Keratinocyte (primary cell): Measurements from ENCODE around the gene SH3BGRL. TPM values are rescaled to one million over a fixed set of nuclear protein-coding genes. Genes with fewer than 3 reads are reported as not detected.

ENCODE experiments used
- DNase-seq: peaks from one replicate; pipeline ENCODE4 v3.0.0-alpha.2; 2011; ENCODE audit warnings: low read depth, missing footprints, low spot score
- FAIRE-seq: peaks from 2 replicates; lab custom pipeline; 2011; peaks lifted over from hg19 to GRCh38; lab: Jason Lieb, UNC
- H2AFZ ChIP-seq: 2 replicates; pipeline ENCODE4 v1.6.0; 2012; ENCODE audit warnings: low read length, control low read depth, inconsistent platforms; ENCODE audit not compliant: control insufficient read depth
- H3K27ac ChIP-seq: 2 replicates; pipeline ENCODE4 v1.5.1; 2011; ENCODE audit warnings: low read length; ENCODE audit not compliant: control insufficient read depth, insufficient read depth
- H3K27me3 ChIP-seq: 3 replicates; pipeline ENCODE4 v1.6.0; 2011; ENCODE audit warnings: low read length; ENCODE audit not compliant: control insufficient read depth, insufficient read depth; ENCODE audit errors: extremely low read depth
- H3K36me3 ChIP-seq, 2 experiments: 2 replicates in 1 of 2; 3 replicates in 1 of 2; pipeline ENCODE4 v1.5.1; 2011; ENCODE audit warnings: low read length in 2 of 2, mild to moderate bottlenecking in 1 of 2; ENCODE audit not compliant: control insufficient read depth in 2 of 2, insufficient read depth in 2 of 2; ENCODE audit errors: extremely low read depth in 1 of 2
- H3K4me1 ChIP-seq: 3 replicates; pipeline ENCODE4 v1.5.1; 2011; ENCODE audit warnings: low read length; ENCODE audit not compliant: control insufficient read depth, insufficient read depth; ENCODE audit errors: extremely low read depth
- H3K4me2 ChIP-seq: 3 replicates; pipeline ENCODE4 v1.6.0; 2011; ENCODE audit warnings: low read depth, low read length; ENCODE audit not compliant: control insufficient read depth, insufficient read depth; ENCODE audit errors: extremely low read depth
- H3K4me3 ChIP-seq, 3 experiments: fragments of 200-600 bp in 1 of 3; sonication (generic) in 1 of 3; 2 replicates in 2 of 3; 3 replicates in 1 of 3; pipeline ENCODE4 v1.5.1; 2011 to 2016; ENCODE audit warnings: low read length in 3 of 3, mild to moderate bottlenecking in 3 of 3, control low read depth in 2 of 3, inconsistent platforms in 1 of 3, low read depth in 1 of 3, mixed read lengths in 1 of 3, mixed run types in 1 of 3, moderate library complexity in 1 of 3; ENCODE audit not compliant: control insufficient read depth in 2 of 3, insufficient read depth in 2 of 3; ENCODE audit errors: extremely low read depth in 1 of 3
- H3K79me2 ChIP-seq: 2 replicates; pipeline ENCODE4 v1.6.0; 2012; ENCODE audit warnings: low read length; ENCODE audit not compliant: control insufficient read depth, insufficient read depth
- H3K9ac ChIP-seq: 3 replicates; pipeline ENCODE4 v1.6.0; 2011; ENCODE audit warnings: low read length; ENCODE audit not compliant: control insufficient read depth, insufficient read depth; ENCODE audit errors: extremely low read depth
- H3K9me1 ChIP-seq: 3 replicates; pipeline ENCODE4 v1.6.0; 2011; ENCODE audit warnings: low read length; ENCODE audit not compliant: control insufficient read depth, insufficient read depth; ENCODE audit errors: extremely low read depth
- H3K9me3 ChIP-seq: 2 replicates; pipeline ENCODE4 v1.5.1; 2012; ENCODE audit warnings: low read depth, low read length; ENCODE audit not compliant: control insufficient read depth
- H4K20me1 ChIP-seq: 3 replicates; pipeline ENCODE4 v1.6.0; 2011; ENCODE audit warnings: low read length; ENCODE audit not compliant: control insufficient read depth, insufficient read depth; ENCODE audit errors: extremely low read depth
- EZH2 ChIP-seq: IDR thresholded peaks from one replicate; pipeline ENCODE4 v1.6.1; 2012; ENCODE audit warnings: inconsistent platforms, mild to moderate bottlenecking, low read length, moderate library complexity
- dilution Hi-C: fragments of 300-500 bp; cut with MboI; formaldehyde crosslinking; loops from one replicate; pipeline ENCODE4 v1.7.0; 2020; ENCODE audit warnings: low sequenced_read_pairs; ENCODE audit not compliant: extremely low pct_ligation_motif_present
- polyA plus RNA-seq, 5 experiments: library from polyadenylated mRNA; depleted of rRNA in 3 of 5; stranded (reverse) in 3 of 5; stranded (forward) in 1 of 5; unstranded in 1 of 5; fragments of >200 nt; gene quantifications; 1 replicate in 1 of 5; 2 replicates in 3 of 5; 3 replicates in 1 of 5; pipeline versions ENCODE4 v1.2.1 to v1.2.3, GENCODE V29; 2011 to 2012; ENCODE audit warnings: missing spikeins in 2 of 5, low read depth in 1 of 5, low replicate concordance in 1 of 5
- TF ChIP-seq, protein P1 (sequence below), 3 experiments: IDR thresholded peaks in 1 of 3; conservative IDR thresholded peaks in 1 of 3; optimal IDR thresholded peaks in 1 of 3; 2 replicates in 2 of 3; 3 replicates in 1 of 3; pipeline versions ENCODE3 to v1.5.1; 2011; ENCODE audit warnings: low read length in 3 of 3, mild to moderate bottlenecking in 3 of 3, moderate library complexity in 2 of 3, control low read depth in 1 of 3, inconsistent platforms in 1 of 3; ENCODE audit not compliant: insufficient read depth in 2 of 3; ENCODE audit errors: extremely low read depth in 1 of 3

Gene SH3BGRL
- polyA plus RNA-seq, 1 donor (not counting 4 experiments of a cell fraction or from before 2014, with no cell fraction given), result 82.4 TPM

DNA sequence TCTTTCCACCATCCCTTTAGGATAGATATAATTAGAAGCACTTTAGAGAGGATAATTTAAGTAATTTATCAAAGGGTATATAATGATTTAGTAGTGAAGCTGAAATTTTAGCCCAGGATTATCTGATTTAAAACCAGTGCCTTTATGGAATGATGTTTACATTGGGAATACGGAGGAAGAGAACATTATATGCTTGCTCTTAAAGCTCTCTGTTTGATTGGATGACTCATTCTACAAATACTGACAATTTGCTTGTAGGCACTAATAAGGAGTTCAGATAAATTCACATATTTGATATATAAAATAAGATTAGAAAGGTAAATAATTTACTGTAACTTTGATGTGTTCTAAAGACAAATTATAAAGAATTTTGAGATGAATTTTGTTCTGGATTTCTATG, 84.7 kb downstream of the SH3BGRL start:
- Histone ChIP-seq H3K4me1 (no peaks in the 10 kb centered on the region), H3K9me1 (no peaks in the 10 kb centered on the region), H3K27ac (no peak overlapping the region), H3K27me3 (no peaks in the 10 kb centered on the region), H3K4me3 (no peak overlapping the region), H3K9me3 (no peaks in the 10 kb centered on the region), H3K4me2 (no peak overlapping the region), H3K36me3 (no peaks in the 10 kb centered on the region), H3K79me2 (no peaks in the 10 kb centered on the region), H2AFZ (no peak overlapping the region), H4K20me1 (no peaks in the 10 kb centered on the region), H3K9ac (no peak overlapping the region)
- no peak for TF ChIP-seq EZH2
- TF ChIP-seq, protein P1, sequence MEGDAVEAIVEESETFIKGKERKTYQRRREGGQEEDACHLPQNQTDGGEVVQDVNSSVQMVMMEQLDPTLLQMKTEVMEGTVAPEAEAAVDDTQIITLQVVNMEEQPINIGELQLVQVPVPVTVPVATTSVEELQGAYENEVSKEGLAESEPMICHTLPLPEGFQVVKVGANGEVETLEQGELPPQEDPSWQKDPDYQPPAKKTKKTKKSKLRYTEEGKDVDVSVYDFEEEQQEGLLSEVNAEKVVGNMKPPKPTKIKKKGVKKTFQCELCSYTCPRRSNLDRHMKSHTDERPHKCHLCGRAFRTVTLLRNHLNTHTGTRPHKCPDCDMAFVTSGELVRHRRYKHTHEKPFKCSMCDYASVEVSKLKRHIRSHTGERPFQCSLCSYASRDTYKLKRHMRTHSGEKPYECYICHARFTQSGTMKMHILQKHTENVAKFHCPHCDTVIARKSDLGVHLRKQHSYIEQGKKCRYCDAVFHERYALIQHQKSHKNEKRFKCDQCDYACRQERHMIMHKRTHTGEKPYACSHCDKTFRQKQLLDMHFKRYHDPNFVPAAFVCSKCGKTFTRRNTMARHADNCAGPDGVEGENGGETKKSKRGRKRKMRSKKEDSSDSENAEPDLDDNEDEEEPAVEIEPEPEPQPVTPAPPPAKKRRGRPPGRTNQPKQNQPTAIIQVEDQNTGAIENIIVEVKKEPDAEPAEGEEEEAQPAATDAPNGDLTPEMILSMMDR (optimal IDR thresholded peaks at IDR 0.05 in 1 of 3, IDR thresholded peaks at IDR 0.05 in 1 of 3, conservative IDR thresholded peaks at IDR 0.05 in 1 of 3; ENCODE audit: extremely low read depth in 1 of 3, insufficient read depth in 2 of 3, low read length in 3 of 3), result no peak
- dilution Hi-C loops, result no loop called here
- no peak for FAIRE-seq
- no peak for DNase-seq

DNA sequence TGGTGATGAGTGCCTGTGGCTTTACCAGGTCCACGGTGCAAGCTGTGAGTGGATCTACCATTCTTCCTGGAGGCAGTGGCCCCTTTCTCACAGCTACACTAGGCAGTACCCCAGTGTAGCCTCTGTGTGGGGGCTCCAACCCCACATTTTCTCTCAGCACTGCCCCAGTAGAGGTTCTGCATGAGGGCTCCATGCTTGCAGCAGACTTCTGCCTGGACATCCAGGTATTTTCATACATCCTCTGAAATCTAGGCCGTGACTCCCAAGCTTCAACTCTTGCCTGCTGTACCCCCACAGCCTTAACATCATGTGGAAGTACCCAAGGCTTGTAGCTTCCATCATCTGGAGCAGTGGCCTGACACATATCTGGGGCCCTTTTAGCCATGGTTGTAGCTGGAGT, 90.1 kb downstream of the SH3BGRL start:
- H3K9me1 ChIP-seq, result no peaks in the 10 kb centered on the region
- no peak overlapping the region for H3K27ac ChIP-seq
- no peaks in the 10 kb centered on the region for H3K27me3 ChIP-seq
- H3K9ac ChIP-seq, result no peak overlapping the region
- no peak for DNase-seq
- H3K4me1 ChIP-seq, result no peaks in the 10 kb centered on the region
- no peaks in the 10 kb centered on the region for H3K36me3 ChIP-seq
- no peak overlapping the region for H3K4me2 ChIP-seq
- H3K9me3 ChIP-seq, result peaks cover 2% of the 10 kb centered on the region
- dilution Hi-C loops, result no loop called here
- no peaks in the 10 kb centered on the region for H3K79me2 ChIP-seq
- TF ChIP-seq, protein P1 (optimal IDR thresholded peaks at IDR 0.05 in 1 of 3, IDR thresholded peaks at IDR 0.05 in 1 of 3, conservative IDR thresholded peaks at IDR 0.05 in 1 of 3; ENCODE audit: extremely low read depth in 1 of 3, insufficient read depth in 2 of 3, low read length in 3 of 3), result no peak
- TF ChIP-seq EZH2, result no peak
- no peak overlapping the region for H3K4me3 ChIP-seq
- H4K20me1 ChIP-seq, result no peaks in the 10 kb centered on the region
- no peak overlapping the region for H2AFZ ChIP-seq
- FAIRE-seq, result no peak
